NB4 (cell line): Measurements from ENCODE around the gene RNF220.

ENCODE experiments used
- CTCF ChIP-seq: IDR thresholded peaks from one replicate; pipeline ENCODE4 v1.5.1; 2012; ENCODE audit warnings: low read depth, low read length
- POLR2A ChIP-seq: IDR thresholded peaks from 2 replicates; pipeline ENCODE4 v1.6.1; 2011; ENCODE audit warnings: mild to moderate bottlenecking; ENCODE audit not compliant: insufficient read length; ENCODE audit errors: extremely low read depth

DNA sequence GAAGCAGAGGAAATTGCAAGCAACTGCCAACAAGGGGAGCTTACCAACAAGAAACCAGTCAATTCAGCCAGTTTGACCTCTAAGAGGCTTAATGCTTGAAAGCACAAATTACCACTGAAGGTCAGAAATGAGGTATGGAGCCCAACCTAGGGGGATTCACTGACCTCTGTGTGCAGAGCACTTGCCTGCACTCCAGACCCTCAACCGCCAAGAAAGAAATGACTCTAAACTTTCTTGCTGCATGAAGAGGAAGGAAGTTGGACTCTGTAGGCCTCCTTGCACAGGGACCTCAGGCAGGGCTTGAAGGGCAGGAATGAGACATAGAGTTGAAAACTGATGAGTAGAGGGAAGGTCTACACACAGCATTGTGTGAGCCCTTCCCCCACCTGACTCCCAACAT is 279.5 kb downstream of the RNF220 start:
- TF ChIP-seq POLR2A (peak; percentile 32), CTCF (no peak)
